OCI-LY1 (cell line): ENCODE data around the gene SPATA20.

ENCODE experiments used
- H2AFZ ChIP-seq: fragments of 200-600 bp; sonication (generic), shearing (Covaris generic); 2 replicates; pipeline ENCODE4 v1.6.0; 2014; ENCODE audit warnings: antibody characterized with exemption, mild to moderate bottlenecking, low read length
- H3F3A ChIP-seq: fragments of 200-600 bp; sonication (generic), shearing (Covaris generic); 2 replicates; pipeline ENCODE4 v1.6.0; 2014; ENCODE audit warnings: mild to moderate bottlenecking, antibody characterized with exemption, low read length, moderate library complexity; ENCODE audit not compliant: insufficient read depth
- H3K27ac ChIP-seq: fragments of 200-600 bp; sonication (generic); 2 replicates; pipeline ENCODE4 v1.5.1; 2014; ENCODE audit warnings: low read length, mixed run types, mild to moderate bottlenecking, low read depth; ENCODE audit not compliant: poor library complexity, severe bottlenecking
- H3K27me3 ChIP-seq: fragments of 200-600 bp; sonication (generic); 2 replicates; pipeline ENCODE4 v1.6.0; 2014; ENCODE audit warnings: antibody characterized with exemption, mild to moderate bottlenecking, low read length, moderate library complexity; ENCODE audit not compliant: insufficient read depth
- H3K36me3 ChIP-seq: fragments of 200-600 bp; sonication (generic); 2 replicates; pipeline ENCODE4 v1.6.1; 2014; ENCODE audit warnings: mild to moderate bottlenecking, antibody characterized with exemption, low read length, moderate library complexity, mixed read lengths; ENCODE audit not compliant: insufficient read depth
- H3K4me1 ChIP-seq: fragments of 200-600 bp; sonication (generic); 2 replicates; pipeline ENCODE4 v1.5.1; 2014; ENCODE audit warnings: mild to moderate bottlenecking, low read length, moderate library complexity; ENCODE audit not compliant: insufficient read depth, severe bottlenecking
- H3K4me2 ChIP-seq: fragments of 200-600 bp; sonication (generic), shearing (Covaris generic); 2 replicates; pipeline ENCODE4 v1.6.1; 2014; ENCODE audit warnings: low read length
- H3K4me3 ChIP-seq: fragments of 200-600 bp; sonication (generic); 2 replicates; pipeline ENCODE4 v1.5.1; 2014; ENCODE audit warnings: low read length, low read depth, mild to moderate bottlenecking, mixed read lengths; ENCODE audit not compliant: poor library complexity, severe bottlenecking
- H3K79me2 ChIP-seq: fragments of 200-600 bp; shearing (Covaris generic); 2 replicates; pipeline ENCODE4 v1.6.1; 2016; ENCODE audit warnings: mixed run types, low read length, mixed read lengths; ENCODE audit not compliant: insufficient read depth
- H3K9ac ChIP-seq: fragments of 200-600 bp; sonication (generic), shearing (Covaris generic); 2 replicates; pipeline ENCODE4 v1.6.1; 2014; ENCODE audit warnings: mild to moderate bottlenecking, low read length, mixed read lengths
- H3K9me2 ChIP-seq: fragments of 200-600 bp; sonication (generic), shearing (Covaris generic); 2 replicates; pipeline ENCODE4 v1.6.1; 2014; ENCODE audit warnings: low read depth, mild to moderate bottlenecking, low read length, mixed read lengths
- H3K9me3 ChIP-seq: fragments of 200-600 bp; shearing (Covaris generic); 2 replicates; pipeline ENCODE4 v1.6.1; 2014; ENCODE audit warnings: low read length, mixed read lengths
- H4K20me1 ChIP-seq: fragments of 200-600 bp; sonication (generic), shearing (Covaris generic); 2 replicates; pipeline ENCODE4 v1.6.0; 2016; ENCODE audit warnings: mild to moderate bottlenecking, low read length; ENCODE audit not compliant: insufficient read depth
- EZH2 ChIP-seq: fragments of 200-600 bp; sonication (generic), shearing (Covaris generic); IDR thresholded peaks from 2 replicates; pipeline ENCODE4 v1.8.0; 2017; ENCODE audit warnings: borderline replicate concordance, mixed run types, mild to moderate bottlenecking, antibody characterized with exemption, low read length, moderate library complexity, mixed read lengths
- TF ChIP-seq, protein P1 (sequence below): fragments of 200-600 bp; sonication (generic), shearing (Covaris generic); IDR thresholded peaks from 2 replicates; pipeline ENCODE4 v1.5.1; 2017; ENCODE audit warnings: mild to moderate bottlenecking, antibody characterized with exemption, low read length, moderate library complexity, mixed read lengths

Gene SPATA20

DNA sequence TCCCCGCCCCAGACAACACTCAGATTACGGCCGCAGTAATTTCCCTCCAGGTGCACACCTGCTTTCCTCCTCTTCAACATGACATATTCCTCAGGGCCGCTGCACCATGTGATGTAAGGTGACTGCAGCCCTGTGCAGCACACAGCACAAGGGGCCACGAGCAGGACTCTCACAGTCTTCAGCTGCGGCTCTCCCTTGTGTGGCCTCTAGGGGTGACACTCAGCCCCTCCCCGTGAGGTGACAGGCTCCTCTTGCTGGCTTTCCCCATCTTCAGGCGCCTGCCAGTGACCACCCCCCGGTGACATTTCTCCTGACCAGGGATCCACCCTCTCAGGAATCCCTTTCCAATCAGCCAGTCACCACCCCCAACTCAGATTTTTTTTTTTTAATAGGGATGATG, 56.4 kb downstream of the SPATA20 start:
- Histone ChIP-seq H3K9me3 (no peaks in the 10 kb centered on the region), H3K4me1 (no peaks in the 10 kb centered on the region), H3K9ac (no peak overlapping the region), H3K36me3 (no peaks in the 10 kb centered on the region), H3K9me2 (no peaks in the 10 kb centered on the region), H3K79me2 (no peaks in the 10 kb centered on the region), H3F3A (no peaks in the 10 kb centered on the region), H3K27me3 (no peaks in the 10 kb centered on the region; the same call in 1 of the 2 replicates), H3K4me3 (no peak overlapping the region), H3K27ac (no peak overlapping the region), H2AFZ (no peak overlapping the region), H3K4me2 (no peak overlapping the region), H4K20me1 (no peaks in the 10 kb centered on the region)
- TF ChIP-seq, protein P1, sequence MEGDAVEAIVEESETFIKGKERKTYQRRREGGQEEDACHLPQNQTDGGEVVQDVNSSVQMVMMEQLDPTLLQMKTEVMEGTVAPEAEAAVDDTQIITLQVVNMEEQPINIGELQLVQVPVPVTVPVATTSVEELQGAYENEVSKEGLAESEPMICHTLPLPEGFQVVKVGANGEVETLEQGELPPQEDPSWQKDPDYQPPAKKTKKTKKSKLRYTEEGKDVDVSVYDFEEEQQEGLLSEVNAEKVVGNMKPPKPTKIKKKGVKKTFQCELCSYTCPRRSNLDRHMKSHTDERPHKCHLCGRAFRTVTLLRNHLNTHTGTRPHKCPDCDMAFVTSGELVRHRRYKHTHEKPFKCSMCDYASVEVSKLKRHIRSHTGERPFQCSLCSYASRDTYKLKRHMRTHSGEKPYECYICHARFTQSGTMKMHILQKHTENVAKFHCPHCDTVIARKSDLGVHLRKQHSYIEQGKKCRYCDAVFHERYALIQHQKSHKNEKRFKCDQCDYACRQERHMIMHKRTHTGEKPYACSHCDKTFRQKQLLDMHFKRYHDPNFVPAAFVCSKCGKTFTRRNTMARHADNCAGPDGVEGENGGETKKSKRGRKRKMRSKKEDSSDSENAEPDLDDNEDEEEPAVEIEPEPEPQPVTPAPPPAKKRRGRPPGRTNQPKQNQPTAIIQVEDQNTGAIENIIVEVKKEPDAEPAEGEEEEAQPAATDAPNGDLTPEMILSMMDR, result peak; percentile 29; the same call in 1 of the 2 replicates
- no peak for TF ChIP-seq EZH2

DNA sequence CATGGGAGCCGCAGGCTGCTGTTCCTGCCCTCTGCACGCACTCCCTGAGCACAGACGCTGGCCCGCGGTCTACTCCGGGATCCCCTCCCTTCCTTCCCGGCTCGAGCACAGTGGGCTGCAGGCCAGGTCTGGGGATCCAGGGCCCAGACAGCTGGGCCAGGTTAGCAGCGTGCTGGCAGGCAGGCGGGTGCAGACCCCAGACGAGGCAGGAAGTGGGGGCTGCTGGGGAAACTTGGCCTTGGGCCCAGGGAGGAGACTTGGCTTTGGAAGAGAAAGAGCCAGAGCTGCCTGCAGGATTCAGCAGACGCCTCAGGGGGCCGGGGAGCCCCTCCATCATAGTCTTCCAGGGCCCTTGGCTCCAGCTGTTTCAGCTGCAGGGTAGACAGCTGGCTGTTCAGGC, 57.5 kb downstream of the SPATA20 start:
- no peaks in the 10 kb centered on the region for H3K4me1 ChIP-seq
- no peaks in the 10 kb centered on the region for H3K9me3 ChIP-seq
- no peaks in the 10 kb centered on the region for H4K20me1 ChIP-seq
- no peaks in the 10 kb centered on the region for H3K9me2 ChIP-seq
- H3K9ac ChIP-seq, result no peak overlapping the region
- H3K4me2 ChIP-seq, result no peak overlapping the region
- H3K79me2 ChIP-seq, result no peaks in the 10 kb centered on the region
- no peaks in the 10 kb centered on the region for H3F3A ChIP-seq
- TF ChIP-seq, protein P1, result no peak
- no peak for TF ChIP-seq EZH2
- H3K27ac ChIP-seq, result no peak overlapping the region
- no peak overlapping the region for H2AFZ ChIP-seq
- no peaks in the 10 kb centered on the region; the same call in 1 of the 2 replicates for H3K27me3 ChIP-seq
- no peak overlapping the region for H3K4me3 ChIP-seq
- H3K36me3 ChIP-seq, result no peaks in the 10 kb centered on the region

DNA sequence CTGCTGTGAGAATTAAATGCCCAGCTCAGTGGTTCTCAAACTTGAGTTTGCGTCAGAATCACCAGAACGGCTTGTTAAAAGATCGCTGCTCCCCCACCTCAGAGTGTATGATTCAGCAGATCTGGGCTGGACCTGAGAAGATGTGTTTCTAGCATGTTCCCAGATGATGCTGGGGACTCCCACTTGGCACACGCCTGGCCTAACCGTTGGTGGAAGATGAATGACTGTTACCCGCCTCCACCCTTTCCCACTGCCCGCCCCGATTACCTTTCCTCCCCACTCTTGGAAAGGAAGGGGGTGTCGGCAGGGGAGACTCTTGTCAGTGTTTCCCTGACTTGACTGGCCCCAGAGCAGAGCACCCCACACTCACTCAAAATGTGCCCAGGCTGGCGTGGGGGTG, 58.5 kb downstream of the SPATA20 start:
- Histone ChIP-seq H3K9me2 (no peaks in the 10 kb centered on the region), H3K9ac (no peak overlapping the region), H2AFZ (no peak overlapping the region), H3K36me3 (no peaks in the 10 kb centered on the region), H3K79me2 (no peaks in the 10 kb centered on the region), H3K27ac (no peak overlapping the region), H3K4me2 (no peak overlapping the region), H3F3A (no peaks in the 10 kb centered on the region), H3K4me1 (no peaks in the 10 kb centered on the region), H3K9me3 (no peaks in the 10 kb centered on the region), H3K4me3 (no peak overlapping the region), H3K27me3 (no peaks in the 10 kb centered on the region), H4K20me1 (no peaks in the 10 kb centered on the region)
- TF ChIP-seq EZH2, result no peak
- TF ChIP-seq, protein P1, result no peak
